WTC11 (cell line): ENCODE measurements around the gene IGFBPL1. TPM values are rescaled to one million over a fixed set of nuclear protein-coding genes. Genes with fewer than 3 reads are reported as not detected.

Experiments
- AFF4 ChIP-seq: sonication (generic); formaldehyde crosslinking; IDR thresholded peaks from 2 replicates; pipeline ENCODE4 v1.8.1; 2023; ENCODE audit warnings: mild to moderate bottlenecking, missing genetic modification reagents, borderline replicate concordance
- AR ChIP-seq: fragments of 250-450 bp; sonication (Bioruptor Pico); IDR thresholded peaks from 2 replicates; pipeline ENCODE4 v1.9.0; 2021; ENCODE audit warnings: mild to moderate bottlenecking
- CBFB ChIP-seq: sonication (generic); formaldehyde crosslinking; IDR thresholded peaks from 2 replicates; pipeline ENCODE4 v1.8.1; 2022; ENCODE audit warnings: mild to moderate bottlenecking, low read depth, missing genetic modification reagents
- CTCF ChIP-seq: fragments of 200-600 bp; IDR thresholded peaks from 2 replicates; pipeline ENCODE4 v1.8.0; 2022; ENCODE audit warnings: antibody characterized with exemption
- E2F1 ChIP-seq: sonication (generic); formaldehyde crosslinking; IDR thresholded peaks from 2 replicates; pipeline ENCODE4 v1.8.0; 2022; ENCODE audit warnings: mild to moderate bottlenecking, missing genetic modification reagents
- E2F5 ChIP-seq: sonication (generic); formaldehyde crosslinking; IDR thresholded peaks from 2 replicates; pipeline ENCODE4 v1.8.1; 2022; ENCODE audit warnings: mild to moderate bottlenecking, moderate library complexity, missing genetic modification reagents
- FOXP4 ChIP-seq: sonication (generic); formaldehyde crosslinking; IDR thresholded peaks from 2 replicates; pipeline ENCODE4 v1.8.0; 2022; ENCODE audit warnings: mild to moderate bottlenecking, missing genetic modification reagents
- GABPB1 ChIP-seq: sonication (generic); formaldehyde crosslinking; IDR thresholded peaks from 2 replicates; pipeline ENCODE4 v1.8.1; 2023; ENCODE audit warnings: mild to moderate bottlenecking, missing genetic modification reagents
- HMGA2 ChIP-seq: fragments of 250-450 bp; sonication (Bioruptor Pico); IDR thresholded peaks from 2 replicates; pipeline ENCODE4 v1.4.0; 2021; ENCODE audit warnings: mild to moderate bottlenecking, moderate library complexity
- IRF2 ChIP-seq: sonication (generic); formaldehyde crosslinking; IDR thresholded peaks from 2 replicates; pipeline ENCODE4 v1.8.0; 2022; ENCODE audit warnings: low read depth, missing genetic modification reagents, borderline replicate concordance
- MXD4 ChIP-seq: fragments of 250-450 bp; sonication (Bioruptor Pico); IDR thresholded peaks from 2 replicates; pipeline ENCODE4 v1.8.0; 2021; ENCODE audit warnings: mild to moderate bottlenecking, moderate library complexity, borderline replicate concordance
- ZNF121 ChIP-seq: sonication (generic); formaldehyde crosslinking; IDR thresholded peaks from 2 replicates; pipeline ENCODE4 v1.8.0; 2023; ENCODE audit warnings: missing genetic modification reagents
- ZNF263 ChIP-seq: sonication (generic); formaldehyde crosslinking; IDR thresholded peaks from 2 replicates; pipeline ENCODE4 v1.8.1; 2022; ENCODE audit warnings: low read depth, mild to moderate bottlenecking, moderate library complexity, missing genetic modification reagents
- ZNF423 ChIP-seq: fragments of 250-450 bp; sonication (Bioruptor Pico); IDR thresholded peaks from 2 replicates; pipeline ENCODE4 v2.1.2; 2022; ENCODE audit warnings: mild to moderate bottlenecking, moderate library complexity
- ZNF671 ChIP-seq: fragments of 250-450 bp; sonication (Bioruptor Pico); IDR thresholded peaks from 2 replicates; pipeline ENCODE4 v1.8.0; 2021; ENCODE audit warnings: mild to moderate bottlenecking
- total RNA-seq: library from RNA; stranded (reverse); gene quantifications from 3 replicates; pipeline ENCODE4 v1.2.3, GENCODE V29; 2021

The IGFBPL1 gene
- total RNA-seq, 1 experiment from 2014 or later = 36.7 TPM

- TF ChIP-seq CTCF = no peak
- TF ChIP-seq IRF2 (CRISPR knock-in tag) = no peak
- TF ChIP-seq MXD4 = no peak
- no peak for TF ChIP-seq HMGA2 (CRISPR knock-in tag)
- TF ChIP-seq AFF4 (CRISPR knock-in tag) = no peak
- no peak for TF ChIP-seq AR
- no peak for TF ChIP-seq E2F5 (CRISPR knock-in tag)
- TF ChIP-seq ZNF263 = no peak
- no peak for TF ChIP-seq ZNF423 (CRISPR knock-in tag)
- no peak for TF ChIP-seq FOXP4 (CRISPR knock-in tag)
- no peak for TF ChIP-seq ZNF121 (CRISPR knock-in tag)
- no peak for TF ChIP-seq E2F1 (CRISPR knock-in tag)
- TF ChIP-seq CBFB (CRISPR knock-in tag) = no peak
- no peak for TF ChIP-seq GABPB1 (CRISPR knock-in tag)
- TF ChIP-seq ZNF671 (CRISPR knock-in tag) = no peak
- TF ChIP-seq, all 79 proteins: peak for 0
Observed at GRCh38 chr9:38441347-38442085, 17.3 kb upstream of the IGFBPL1 start (continued).
